HEK293 (cell line): ENCODE measurements around the gene SPATA31A6.
"Not testable (repeated sequence)": the region's sequence is repeated elsewhere in the genome, so short reads cannot be mapped to it uniquely, and the experiment has no call there.

Experiments
- CTCF ChIP-seq: fragments of 450-650 bp; formaldehyde crosslinking; IDR thresholded peaks from 2 replicates; pipeline ENCODE4 v1.5.1; 2016; ENCODE audit warnings: missing biosample characterization, missing genetic modification characterization
- MZF1 ChIP-seq: fragments of 450-650 bp; formaldehyde crosslinking; IDR thresholded peaks from 2 replicates; pipeline ENCODE4 v1.5.1; 2017; ENCODE audit warnings: missing biosample characterization, missing genetic modification characterization, borderline replicate concordance
- ZBTB8A ChIP-seq: fragments of 450-650 bp; formaldehyde crosslinking; IDR thresholded peaks from 2 replicates; pipeline ENCODE4 v1.5.1; 2016; ENCODE audit warnings: missing biosample characterization, missing genetic modification characterization
- ZFP41 ChIP-seq: fragments of 450-650 bp; formaldehyde crosslinking; IDR thresholded peaks from 2 replicates; pipeline ENCODE4 v1.5.1; 2016; ENCODE audit warnings: missing biosample characterization, missing genetic modification characterization, borderline replicate concordance
- ZNF274 ChIP-seq, 2 experiments: fragments of 200-500 bp in 1 of 2; fragments of 450-650 bp in 1 of 2; sonication (Bioruptor generic) in 1 of 2; formaldehyde crosslinking in 1 of 2; IDR thresholded peaks; 2 replicates each; pipeline versions ENCODE4 v1.5.1 to v1.6.1; 2014 to 2016; ENCODE audit warnings: borderline replicate concordance in 1 of 2, inconsistent platforms in 1 of 2, low read length in 1 of 2, missing biosample characterization in 1 of 2, missing genetic modification characterization in 1 of 2
- ZSCAN16 ChIP-seq: fragments of 450-650 bp; formaldehyde crosslinking; IDR thresholded peaks from 2 replicates; pipeline ENCODE4 v1.5.1; 2016; ENCODE audit warnings: missing biosample characterization, missing genetic modification characterization

GRCh38 chr9:42160299-42160698, 23.2 kb upstream of the SPATA31A6 start:
- not testable (repeated sequence) for TF ChIP-seq CTCF (tag by site-specific recombination); ZFP41 (tag by site-specific recombination); MZF1 (tag by site-specific recombination); ZBTB8A; ZNF274 (IDR thresholded peaks at IDR 0.05; ENCODE audit: low read length); ZNF274 (tag by site-specific recombination; IDR thresholded peaks at IDR 0.05; ENCODE audit: borderline replicate concordance); ZSCAN16 (tag by site-specific recombination)
